IMR-90 (cell line): ENCODE results near the gene RYR3. TPM values are rescaled to one million over a fixed set of nuclear protein-coding genes. Genes with fewer than 3 reads are reported as not detected.

Experiments used
- ATAC-seq: fragments of 200-7000 bp; cut with Tn5 transposase; 2 replicates; pipeline ENCODE4 v1.9.1; 2020; ENCODE audit warnings: low read depth, mild to moderate bottlenecking, moderate library complexity
- BruUV-seq: library from RNA; stranded (reverse); fragments of 400-500 nt; replicated peaks from 2 replicates; lab custom pipeline; 2021; lab: Mats Ljungman, UMichigan
- CTCF ChIA-PET: fragments of 300-600 bp; formaldehyde crosslinking; extraction: SDS; loops from one replicate; lab custom pipeline; 2021; ENCODE audit warnings: antibody characterized with exemption; lab: Yijun Ruan, JAX
- POLR2A ChIA-PET: fragments of 300-600 bp; sonication (Branson Sonifier 250); formaldehyde crosslinking; loops from one replicate; lab custom pipeline; 2022; ENCODE audit warnings: antibody characterized with exemption; ENCODE audit not compliant: unreplicated experiment; lab: Charles Lee
- DNase-seq: peaks from one replicate; pipeline ENCODE4 v3.0.0; 2013
- H2AFZ ChIP-seq: replicated peaks from 2 replicates; pipeline ENCODE3; 2013; ENCODE audit warnings: low read length, mild to moderate bottlenecking; ENCODE audit not compliant: poor library complexity
- H2AK5ac ChIP-seq: 2 replicates; pipeline ENCODE4 v1.6.1; 2013; ENCODE audit warnings: low read depth, low read length, inconsistent platforms
- H2AK9ac ChIP-seq: replicated peaks from 2 replicates; pipeline ENCODE3; 2013; ENCODE audit warnings: mild to moderate bottlenecking, low read depth, low read length, moderate library complexity; ENCODE audit not compliant: poor library complexity
- H2BK120ac ChIP-seq: 2 replicates; pipeline ENCODE4 v1.6.1; 2013; ENCODE audit warnings: low read depth, low read length, inconsistent platforms
- H2BK15ac ChIP-seq: 3 replicates; pipeline ENCODE4 v1.6.1; 2013; ENCODE audit warnings: low read depth, low read length, inconsistent platforms
- H2BK20ac ChIP-seq: 2 replicates; pipeline ENCODE4 v1.6.1; 2013; ENCODE audit warnings: low read depth, mild to moderate bottlenecking, inconsistent platforms, low read length, moderate library complexity
- H2BK5ac ChIP-seq: 2 replicates; pipeline ENCODE4 v1.6.1; 2013; ENCODE audit warnings: mild to moderate bottlenecking, low read depth, low read length, inconsistent platforms; ENCODE audit not compliant: poor library complexity, severe bottlenecking
- H3K14ac ChIP-seq: replicated peaks from 2 replicates; pipeline ENCODE4 v1.6.1; 2013; ENCODE audit warnings: low read depth, low read length, inconsistent platforms
- H3K18ac ChIP-seq: 2 replicates; pipeline ENCODE4 v1.6.1; 2013; ENCODE audit warnings: low read depth, low read length, control low read depth
- H3K23ac ChIP-seq: 2 replicates; pipeline ENCODE4 v1.6.1; 2013; ENCODE audit warnings: low read depth, low read length, inconsistent platforms
- H3K27ac ChIP-seq: 2 replicates; pipeline ENCODE4 v1.5.1; 2013; ENCODE audit warnings: mild to moderate bottlenecking, control low read depth, low read length; ENCODE audit not compliant: insufficient read depth
- H3K27me3 ChIP-seq: 2 replicates; pipeline ENCODE4 v1.6.1; 2013; ENCODE audit warnings: low read length; ENCODE audit not compliant: control insufficient read depth, insufficient read depth
- H3K36me3 ChIP-seq: 2 replicates; pipeline ENCODE4 v1.6.1; 2013; ENCODE audit warnings: low read length, mixed read lengths; ENCODE audit not compliant: control insufficient read depth, insufficient read depth
- H3K4ac ChIP-seq: 2 replicates; pipeline ENCODE4 v1.6.1; 2013; ENCODE audit warnings: low read depth, low read length, inconsistent platforms
- H3K4me1 ChIP-seq: 2 replicates; pipeline ENCODE4 v1.6.1; 2013; ENCODE audit warnings: low read length, mixed read lengths; ENCODE audit not compliant: control insufficient read depth, insufficient read depth
- H3K4me2 ChIP-seq: 2 replicates; pipeline ENCODE4 v1.6.1; 2013; ENCODE audit warnings: low read depth, mild to moderate bottlenecking, control low read depth, low read length, moderate library complexity
- H3K4me3 ChIP-seq: 2 replicates; pipeline ENCODE4 v1.5.1; 2013; ENCODE audit warnings: low read depth, mild to moderate bottlenecking, control low read depth, low read length, moderate library complexity; ENCODE audit not compliant: insufficient read depth
- H3K56ac ChIP-seq: 2 replicates; pipeline ENCODE4 v1.6.1; 2013; ENCODE audit warnings: low read length, inconsistent platforms; ENCODE audit not compliant: insufficient read depth; ENCODE audit errors: extremely low read depth
- H3K79me1 ChIP-seq, 2 experiments: 2 replicates each; pipeline ENCODE4 v1.6.1; 2013; ENCODE audit warnings: low read length in 2 of 2, inconsistent platforms in 1 of 2, low read depth in 1 of 2
- H3K9ac ChIP-seq: 2 replicates; pipeline ENCODE4 v1.6.1; 2013; ENCODE audit warnings: low read depth, low read length, control low read depth
- H3K9me1 ChIP-seq: 2 replicates; pipeline ENCODE4 v1.6.1; 2013; ENCODE audit warnings: low read length, inconsistent platforms; ENCODE audit not compliant: insufficient read depth
- H3K9me3 ChIP-seq: 2 replicates; pipeline ENCODE4 v1.6.1; 2013; ENCODE audit warnings: low read length; ENCODE audit not compliant: control insufficient read depth, insufficient read depth
- H4K20me1 ChIP-seq: 2 replicates; pipeline ENCODE4 v1.6.1; 2013; ENCODE audit warnings: low read length, inconsistent platforms; ENCODE audit not compliant: insufficient read depth
- H4K5ac ChIP-seq: 2 replicates; pipeline ENCODE4 v1.6.1; 2013; ENCODE audit warnings: mild to moderate bottlenecking, low read depth, low read length, control low read depth
- H4K8ac ChIP-seq, 2 experiments: 2 replicates each; pipeline ENCODE4 v1.6.1; 2013; ENCODE audit warnings: low read depth in 2 of 2, low read length in 2 of 2, control low read depth in 1 of 2, inconsistent platforms in 1 of 2
- H4K91ac ChIP-seq: 2 replicates; pipeline ENCODE4 v1.6.1; 2013; ENCODE audit warnings: low read depth, low read length, inconsistent platforms; ENCODE audit not compliant: insufficient read depth
- BHLHE40 ChIP-seq: fragments of 150-350 bp; IDR thresholded peaks from 2 replicates; pipeline ENCODE4 v1.6.1; 2016; ENCODE audit warnings: mild to moderate bottlenecking, low read depth, low read length
- CEBPB ChIP-seq: IDR thresholded peaks from 2 replicates; pipeline ENCODE4 v1.6.1; 2012; ENCODE audit warnings: low read depth, low read length, improper control_type of control experiment
- CHD1 ChIP-seq: IDR thresholded peaks from 2 replicates; pipeline ENCODE4 v1.6.1; 2012; ENCODE audit warnings: low read depth, low read length, improper control_type of control experiment
- CTCF ChIP-seq: conservative IDR thresholded peaks from 2 replicates; pipeline ENCODE4 v1.5.1; 2012; ENCODE audit warnings: mild to moderate bottlenecking, low read depth, low read length, improper control_type of control experiment
- ELK1 ChIP-seq: fragments of 150-350 bp; IDR thresholded peaks from 2 replicates; pipeline ENCODE4 v1.6.1; 2016; ENCODE audit warnings: low read depth, mild to moderate bottlenecking, low read length, moderate library complexity, borderline replicate concordance
- FOS ChIP-seq: fragments of 150-350 bp; IDR thresholded peaks from 2 replicates; pipeline ENCODE4 v1.6.1; 2016; ENCODE audit warnings: low read depth, low read length
- MAFK ChIP-seq: IDR thresholded peaks from 2 replicates; pipeline ENCODE4 v1.6.1; 2012; ENCODE audit warnings: low read depth, low read length, improper control_type of control experiment
- MAZ ChIP-seq: IDR thresholded peaks from 2 replicates; pipeline ENCODE4 v1.6.1; 2012; ENCODE audit warnings: low read depth, mild to moderate bottlenecking, low read length, improper control_type of control experiment, moderate library complexity, borderline replicate concordance
- MXI1 ChIP-seq: IDR thresholded peaks from 2 replicates; pipeline ENCODE4 v1.6.1; 2012; ENCODE audit warnings: low read depth, mild to moderate bottlenecking, low read length, moderate library complexity, borderline replicate concordance
- NFE2L2 ChIP-seq: fragments of 150-350 bp; IDR thresholded peaks from 2 replicates; pipeline ENCODE4 v1.6.1; 2016; ENCODE audit warnings: low read depth, mild to moderate bottlenecking, low read length
- POLR2A ChIP-seq: IDR thresholded peaks from 2 replicates; pipeline ENCODE4 v1.6.1; 2012; ENCODE audit warnings: mild to moderate bottlenecking, low read depth, low read length
- RAD21 ChIP-seq: IDR thresholded peaks from 2 replicates; pipeline ENCODE4 v1.6.1; 2012; ENCODE audit warnings: low read length, improper control_type of control experiment
- RCOR1 ChIP-seq: IDR thresholded peaks from 2 replicates; pipeline ENCODE4 v1.6.1; 2012; ENCODE audit warnings: mild to moderate bottlenecking, low read length, improper control_type of control experiment; ENCODE audit not compliant: insufficient replicate concordance
- RFX5 ChIP-seq: IDR thresholded peaks from 2 replicates; pipeline ENCODE4 v1.8.0; 2012; ENCODE audit warnings: low read depth, mild to moderate bottlenecking, low read length, moderate library complexity
- SMC3 ChIP-seq: fragments of 150-350 bp; IDR thresholded peaks from 2 replicates; pipeline ENCODE4 v1.6.1; 2016; ENCODE audit warnings: low read depth, mild to moderate bottlenecking, antibody characterized with exemption, low read length, moderate library complexity
- USF2 ChIP-seq: fragments of 150-350 bp; IDR thresholded peaks from 2 replicates; pipeline ENCODE4 v1.6.1; 2017; ENCODE audit warnings: mild to moderate bottlenecking, antibody characterized with exemption, low read length, low read depth
- WGBS, 2 experiments: methylation state at CpG; one replicate each; pipeline versions ENCODE4 v1.1.5 to v1.1.7; 2013; ENCODE audit warnings: missing lambda C conversion rate in 2 of 2; ENCODE audit not compliant: insufficient read length in 1 of 2; ENCODE audit errors: extremely low coverage in 2 of 2; 5-methylcytosine and 5-hydroxymethylcytosine counted together
- dilution Hi-C: fragments of 300-500 bp; cut with HindIII; formaldehyde crosslinking; loops from one replicate; pipeline ENCODE4 v1.14.3; 2018; ENCODE audit warnings: low sequenced_read_pairs; ENCODE audit not compliant: unreplicated experiment
- in situ Hi-C: fragments of 300-500 bp; cut with MboI; formaldehyde crosslinking; loops from 3 replicates; pipeline ENCODE4 v1.14.3; 2019; ENCODE audit warnings: low sequenced_read_pairs, inconsistent platforms, mixed read lengths
- intact Hi-C: fragments of 100-400 bp; cut with micrococcal nuclease; formaldehyde crosslinking; loops from 2 replicates; pipeline ENCODE4 v1.10.0; 2022
- polyA plus RNA-seq, 3 experiments: library from polyadenylated mRNA; depleted of rRNA; stranded (reverse); fragments of >200 nt; gene quantifications; 2 replicates each; pipeline ENCODE4 v1.2.3, GENCODE V29; 2012; ENCODE audit warnings: low replicate concordance in 1 of 3
- total RNA-seq: library from RNA; depleted of rRNA; stranded (reverse); fragments of >200 nt; gene quantifications from 2 replicates; pipeline ENCODE4 v1.2.3, GENCODE V29; 2012

RYR3 gene
- total and polyA plus RNA-seq, 2 of the 4 experiments (the other 2 are of a cell fraction): 0.18 TPM; not detected in 1

- Histone ChIP-seq H3K9me1 (no peaks in the 10 kb centered on the region), H3K4me3 (no peak overlapping the region), H2AFZ (no peak overlapping the region), H3K27me3 (no peaks in the 10 kb centered on the region; the same call in 1 of the 2 replicates), H3K79me1 (no peaks in the 10 kb centered on the region), H2BK120ac (no peak overlapping the region), H4K8ac (no peak overlapping the region), H4K91ac (no peak overlapping the region), H3K27ac (no peak overlapping the region), H3K14ac (no peak overlapping the region), H4K20me1 (no peaks in the 10 kb centered on the region), H2BK20ac (no peak overlapping the region), H3K4me1 (no peaks in the 10 kb centered on the region), H3K23ac (no peak overlapping the region), H3K18ac (no peak overlapping the region), H3K9ac (no peak overlapping the region), H3K9me3 (no peaks in the 10 kb centered on the region), H3K4ac (no peak overlapping the region), H3K56ac (no peak overlapping the region), H3K36me3 (no peaks in the 10 kb centered on the region), H4K5ac (no peak overlapping the region), H2AK5ac (no peak overlapping the region), H2BK5ac (no peak overlapping the region), H2BK15ac (no peak overlapping the region), H2AK9ac (no peak overlapping the region), H3K4me2 (no peak overlapping the region)
- TF ChIP-seq RFX5 (no peak), MAFK (no peak), ELK1 (no peak), RAD21 (no peak), SMC3 (no peak), FOS (no peak), BHLHE40 (no peak), POLR2A (no peak), CHD1 (no peak), MXI1 (no peak), CEBPB (no peak), USF2 (no peak), CTCF (no peak), RCOR1 (no peak), NFE2L2 (no peak), MAZ (no peak)
- dilution Hi-C loops: no loop called here
- CTCF ChIA-PET: no interaction called here
- in situ Hi-C loops: no loop called here
- no CpG with 5 or more reads among the region's 4 CpGs for WGBS, 2 experiments
- POLR2A ChIA-PET: no interaction called here
- BruUV-seq: no TSS peak
- intact Hi-C loops: no loop called here
- ATAC-seq (no peak), DNase-seq (no peak)
Measured at GRCh38 chr15:33476076-33476475, 165.3 kb downstream of the RYR3 start.
